ENCODE data around the gene EPHB1. TPM values are rescaled to one million over a fixed set of nuclear protein-coding genes. Genes with fewer than 3 reads are reported as not detected.

EPHB1 gene
- polyA plus RNA-seq, 3 donors: 0.06 to 0.55 TPM; not detected in 1

GRCh38 chr3:135013206-135013605 is 218.1 kb downstream of the EPHB1 start:
- no peak overlapping the region for H3K27ac Mint-ChIP-seq
- H3K9me3 Mint-ChIP-seq: no peaks in the 10 kb centered on the region
- Histone ChIP-seq H3K27ac (ENCODE audit: low read depth in 1 of 2, low read length in 2 of 2) (no peak overlapping the region), H3K36me3 (replicated peaks in 1 of 2; ENCODE audit: control insufficient read depth in 1 of 2, insufficient read depth in 2 of 2, low read length in 2 of 2) (no peaks in the 10 kb centered on the region), H3K4me2 (replicated peaks; ENCODE audit: extremely low read depth, low read length, poor library complexity, severe bottlenecking) (no peak overlapping the region), H3K4me3 (replicated peaks in 1 of 3; ENCODE audit: low read depth in 2 of 3, low read length in 3 of 3) (no peak overlapping the region), H2AFZ (ENCODE audit: insufficient read depth, low read depth, low read length, poor library complexity, severe bottlenecking) (no peak overlapping the region), H3K27me3 (ENCODE audit: control insufficient read depth in 2 of 2, insufficient read depth in 2 of 2, low read length in 2 of 2) (no peaks in the 10 kb centered on the region), H4K20me1 (ENCODE audit: insufficient read depth, low read length) (no peaks in the 10 kb centered on the region), H3K4me1 (ENCODE audit: control insufficient read depth in 1 of 2, insufficient read depth in 2 of 2, low read length in 2 of 2) (no peaks in the 10 kb centered on the region), H3K9me3 (replicated peaks in 1 of 2; ENCODE audit: control insufficient read depth in 1 of 2, insufficient read depth in 1 of 2, low read length in 2 of 2) (no peaks in the 10 kb centered on the region), H3K9ac (ENCODE audit: insufficient read depth, low read length, poor library complexity, severe bottlenecking) (no peak overlapping the region), H3K79me2 (ENCODE audit: insufficient read depth, low read length) (no peaks in the 10 kb centered on the region)
- 97% methylated on average over 6 of the region's 8 CpGs for WGBS (ENCODE audit: insufficient coverage)
- no peak for DNase-seq
- H3K4me1 Mint-ChIP-seq: no peaks in the 10 kb centered on the region
- H3K36me3 Mint-ChIP-seq: no peaks in the 10 kb centered on the region
- H3K27me3 Mint-ChIP-seq (ENCODE audit: low read depth in 3 of 3): peaks cover 3 to 5% (median 5%) of the 10 kb centered on the region in 3 donors
- TF ChIP-seq, protein P1, sequence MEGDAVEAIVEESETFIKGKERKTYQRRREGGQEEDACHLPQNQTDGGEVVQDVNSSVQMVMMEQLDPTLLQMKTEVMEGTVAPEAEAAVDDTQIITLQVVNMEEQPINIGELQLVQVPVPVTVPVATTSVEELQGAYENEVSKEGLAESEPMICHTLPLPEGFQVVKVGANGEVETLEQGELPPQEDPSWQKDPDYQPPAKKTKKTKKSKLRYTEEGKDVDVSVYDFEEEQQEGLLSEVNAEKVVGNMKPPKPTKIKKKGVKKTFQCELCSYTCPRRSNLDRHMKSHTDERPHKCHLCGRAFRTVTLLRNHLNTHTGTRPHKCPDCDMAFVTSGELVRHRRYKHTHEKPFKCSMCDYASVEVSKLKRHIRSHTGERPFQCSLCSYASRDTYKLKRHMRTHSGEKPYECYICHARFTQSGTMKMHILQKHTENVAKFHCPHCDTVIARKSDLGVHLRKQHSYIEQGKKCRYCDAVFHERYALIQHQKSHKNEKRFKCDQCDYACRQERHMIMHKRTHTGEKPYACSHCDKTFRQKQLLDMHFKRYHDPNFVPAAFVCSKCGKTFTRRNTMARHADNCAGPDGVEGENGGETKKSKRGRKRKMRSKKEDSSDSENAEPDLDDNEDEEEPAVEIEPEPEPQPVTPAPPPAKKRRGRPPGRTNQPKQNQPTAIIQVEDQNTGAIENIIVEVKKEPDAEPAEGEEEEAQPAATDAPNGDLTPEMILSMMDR (IDR thresholded peaks at IDR 0.05): no peak
- no peak overlapping the region for H3K4me3 Mint-ChIP-seq
- intact Hi-C loops (cut with micrococcal nuclease): no loop called here

GRCh38 chr3:135014566-135014965 is 219.5 kb downstream of the EPHB1 start:
- peaks cover 0 to under 1% of the 10 kb centered on the region in 2 donors for H3K4me1 ChIP-seq (ENCODE audit: control insufficient read depth in 1 of 2, insufficient read depth in 2 of 2, low read length in 2 of 2)
- no peaks in the 10 kb centered on the region for H3K36me3 ChIP-seq (replicated peaks in 1 of 2; ENCODE audit: control insufficient read depth in 1 of 2, insufficient read depth in 2 of 2, low read length in 2 of 2)
- Mint-ChIP-seq H3K4me3 (no peak overlapping the region), H3K4me1 (no peaks in the 10 kb centered on the region), H3K27me3 (ENCODE audit: low read depth in 3 of 3) (peaks cover 5 to 8% (median 5%) of the 10 kb centered on the region in 3 donors), H3K27ac (no peak overlapping the region), H3K36me3 (no peaks in the 10 kb centered on the region), H3K9me3 (no peaks in the 10 kb centered on the region)
- H4K20me1 ChIP-seq (ENCODE audit: insufficient read depth, low read length): no peaks in the 10 kb centered on the region
- no peak overlapping the region for H2AFZ ChIP-seq (ENCODE audit: insufficient read depth, low read depth, low read length, poor library complexity, severe bottlenecking)
- no peak overlapping the region for H3K4me3 ChIP-seq (replicated peaks in 1 of 3; ENCODE audit: low read depth in 2 of 3, low read length in 3 of 3)
- intact Hi-C loops (cut with micrococcal nuclease): no loop called here
- no peak for DNase-seq
- TF ChIP-seq, protein P1 (IDR thresholded peaks at IDR 0.05): no peak
- no peak overlapping the region for H3K4me2 ChIP-seq (replicated peaks; ENCODE audit: extremely low read depth, low read length, poor library complexity, severe bottlenecking)
- H3K9ac ChIP-seq (ENCODE audit: insufficient read depth, low read length, poor library complexity, severe bottlenecking): no peak overlapping the region
- no peaks in the 10 kb centered on the region for H3K9me3 ChIP-seq (replicated peaks in 1 of 2; ENCODE audit: control insufficient read depth in 1 of 2, insufficient read depth in 1 of 2, low read length in 2 of 2)
- 0% methylated on average over 1 of the region's 1 CpG for WGBS (ENCODE audit: insufficient coverage)
- no peak overlapping the region for H3K27ac ChIP-seq (ENCODE audit: low read depth in 1 of 2, low read length in 2 of 2)
- no peaks in the 10 kb centered on the region for H3K27me3 ChIP-seq (ENCODE audit: control insufficient read depth in 2 of 2, insufficient read depth in 2 of 2, low read length in 2 of 2)
- no peaks in the 10 kb centered on the region for H3K79me2 ChIP-seq (ENCODE audit: insufficient read depth, low read length)
